ENCODE results near the gene ARAP1.

DNA sequence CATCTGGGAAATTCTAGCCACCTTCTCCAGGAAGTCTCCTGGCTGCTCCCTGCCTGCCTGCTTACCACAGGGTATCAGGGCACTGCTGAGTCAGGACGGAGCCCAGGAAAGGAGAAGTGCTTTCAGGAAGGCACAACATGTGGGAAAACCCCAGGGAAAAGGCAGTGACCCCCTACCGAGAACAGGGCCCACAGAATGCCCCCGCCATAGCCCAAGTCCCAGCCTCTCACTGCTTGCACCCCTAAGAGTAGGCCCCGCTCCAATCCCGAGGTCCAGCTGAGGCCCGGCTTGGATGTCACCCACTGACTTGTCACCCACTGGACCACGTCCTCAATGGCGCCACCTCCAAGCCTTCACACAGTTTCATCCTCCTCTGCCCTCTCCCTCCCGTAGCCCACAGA lies 34.1 kb downstream of the ARAP1 start:
- TF ChIP-seq, protein P1, sequence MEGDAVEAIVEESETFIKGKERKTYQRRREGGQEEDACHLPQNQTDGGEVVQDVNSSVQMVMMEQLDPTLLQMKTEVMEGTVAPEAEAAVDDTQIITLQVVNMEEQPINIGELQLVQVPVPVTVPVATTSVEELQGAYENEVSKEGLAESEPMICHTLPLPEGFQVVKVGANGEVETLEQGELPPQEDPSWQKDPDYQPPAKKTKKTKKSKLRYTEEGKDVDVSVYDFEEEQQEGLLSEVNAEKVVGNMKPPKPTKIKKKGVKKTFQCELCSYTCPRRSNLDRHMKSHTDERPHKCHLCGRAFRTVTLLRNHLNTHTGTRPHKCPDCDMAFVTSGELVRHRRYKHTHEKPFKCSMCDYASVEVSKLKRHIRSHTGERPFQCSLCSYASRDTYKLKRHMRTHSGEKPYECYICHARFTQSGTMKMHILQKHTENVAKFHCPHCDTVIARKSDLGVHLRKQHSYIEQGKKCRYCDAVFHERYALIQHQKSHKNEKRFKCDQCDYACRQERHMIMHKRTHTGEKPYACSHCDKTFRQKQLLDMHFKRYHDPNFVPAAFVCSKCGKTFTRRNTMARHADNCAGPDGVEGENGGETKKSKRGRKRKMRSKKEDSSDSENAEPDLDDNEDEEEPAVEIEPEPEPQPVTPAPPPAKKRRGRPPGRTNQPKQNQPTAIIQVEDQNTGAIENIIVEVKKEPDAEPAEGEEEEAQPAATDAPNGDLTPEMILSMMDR (conservative IDR thresholded peaks at IDR 0.05 in 1 of 2, IDR thresholded peaks at IDR 0.05 in 1 of 2; ENCODE audit: extremely low read depth in 1 of 2, insufficient read depth in 1 of 2, low read depth in 1 of 2, low read length in 2 of 2) = no peak
- TF ChIP-seq EZH2 (IDR thresholded peaks at IDR 0.05; ENCODE audit: borderline replicate concordance, low read length) = no peak
